ENCODE results near the gene GPRIN2.

The GPRIN2 gene

DNA sequence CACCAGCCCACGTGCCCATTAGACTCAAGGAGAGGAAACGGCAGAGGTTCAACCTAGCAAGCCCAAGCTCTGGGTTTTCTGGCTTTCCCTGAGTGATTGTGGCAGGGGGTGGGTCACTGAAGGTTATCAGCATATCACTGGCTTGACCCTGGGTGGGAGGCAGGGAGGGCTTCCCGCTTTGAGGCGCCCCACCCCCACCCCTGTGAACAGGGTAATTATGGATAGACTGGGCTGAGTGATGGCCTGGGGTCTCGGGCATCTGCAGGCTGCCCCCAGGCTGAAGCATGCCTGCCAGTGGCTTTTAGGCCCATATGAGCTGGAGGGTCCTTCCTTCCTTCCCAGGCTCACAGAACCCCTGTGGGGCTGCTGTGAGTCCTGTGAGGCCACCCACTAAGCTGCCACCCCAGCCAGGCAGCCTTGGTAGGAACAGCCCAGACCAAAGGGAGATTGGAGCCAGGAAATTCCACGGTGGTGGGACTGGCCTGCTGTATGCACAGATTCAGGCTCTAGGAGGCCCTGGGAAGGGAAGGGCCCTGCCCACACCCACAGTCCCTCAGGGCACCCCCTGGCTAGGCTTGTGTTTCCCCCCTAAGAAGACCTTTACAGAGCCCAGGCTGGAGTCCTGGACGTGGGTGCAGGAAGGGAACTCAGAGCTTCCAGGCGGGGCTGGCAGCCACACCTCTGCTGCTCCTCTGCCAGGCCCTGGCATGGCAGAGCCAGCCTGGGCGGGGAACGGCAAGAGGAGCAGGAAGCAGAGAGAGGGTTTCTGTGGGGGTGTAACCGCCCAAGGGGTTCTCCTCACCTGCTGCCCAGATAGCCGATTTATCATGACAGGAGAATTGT lies 33.1 kb downstream of the GPRIN2 start:
- TF ChIP-seq, protein P1, sequence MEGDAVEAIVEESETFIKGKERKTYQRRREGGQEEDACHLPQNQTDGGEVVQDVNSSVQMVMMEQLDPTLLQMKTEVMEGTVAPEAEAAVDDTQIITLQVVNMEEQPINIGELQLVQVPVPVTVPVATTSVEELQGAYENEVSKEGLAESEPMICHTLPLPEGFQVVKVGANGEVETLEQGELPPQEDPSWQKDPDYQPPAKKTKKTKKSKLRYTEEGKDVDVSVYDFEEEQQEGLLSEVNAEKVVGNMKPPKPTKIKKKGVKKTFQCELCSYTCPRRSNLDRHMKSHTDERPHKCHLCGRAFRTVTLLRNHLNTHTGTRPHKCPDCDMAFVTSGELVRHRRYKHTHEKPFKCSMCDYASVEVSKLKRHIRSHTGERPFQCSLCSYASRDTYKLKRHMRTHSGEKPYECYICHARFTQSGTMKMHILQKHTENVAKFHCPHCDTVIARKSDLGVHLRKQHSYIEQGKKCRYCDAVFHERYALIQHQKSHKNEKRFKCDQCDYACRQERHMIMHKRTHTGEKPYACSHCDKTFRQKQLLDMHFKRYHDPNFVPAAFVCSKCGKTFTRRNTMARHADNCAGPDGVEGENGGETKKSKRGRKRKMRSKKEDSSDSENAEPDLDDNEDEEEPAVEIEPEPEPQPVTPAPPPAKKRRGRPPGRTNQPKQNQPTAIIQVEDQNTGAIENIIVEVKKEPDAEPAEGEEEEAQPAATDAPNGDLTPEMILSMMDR (conservative IDR thresholded peaks at IDR 0.05; ENCODE audit: low read depth, low read length), result no peak
- no peak overlapping the region for H3K4me3 ChIP-seq (ENCODE audit: low read length)
- no peak for DNase-seq (ENCODE audit: low read depth)

DNA sequence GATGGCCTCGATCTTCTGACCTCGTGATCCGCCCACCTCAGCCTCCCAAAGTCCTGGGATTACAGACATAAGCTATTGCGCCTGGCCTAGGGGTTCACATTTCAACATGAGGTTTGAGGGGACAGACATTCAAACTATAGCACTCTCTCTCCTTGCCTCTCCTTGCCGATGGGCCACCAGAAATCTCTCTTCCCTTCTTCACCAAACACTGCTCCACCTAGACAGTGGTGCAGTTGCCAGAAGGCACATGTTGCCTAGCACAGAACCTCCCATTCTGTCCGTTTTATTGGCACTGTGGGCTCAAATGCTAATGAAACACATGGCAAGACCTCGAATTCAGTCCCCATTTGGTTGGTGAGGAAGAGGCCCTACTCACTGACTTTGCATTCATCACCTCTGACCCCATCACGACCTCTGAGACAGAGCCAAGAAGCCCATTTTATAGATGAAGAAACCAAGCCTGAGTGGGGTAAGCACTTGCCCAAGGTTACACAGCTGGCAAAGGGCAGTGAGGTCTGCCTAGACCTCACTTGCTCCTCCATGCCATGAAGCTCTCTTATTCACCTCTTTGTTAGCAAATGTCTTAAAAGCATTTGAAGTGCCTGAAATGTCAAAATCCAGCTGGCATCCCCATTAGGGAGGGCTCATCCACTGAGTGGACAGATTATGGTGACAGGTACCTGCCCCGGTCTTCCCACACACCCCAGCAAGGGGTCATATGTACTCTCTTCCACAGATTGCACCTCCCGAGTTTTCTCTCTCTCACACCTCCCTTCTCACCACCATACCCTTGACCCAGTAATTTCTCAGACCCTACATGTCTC lies 34.0 kb downstream of the GPRIN2 start:
- no peak for DNase-seq (ENCODE audit: low read depth)
- TF ChIP-seq, protein P1 (conservative IDR thresholded peaks at IDR 0.05; ENCODE audit: low read depth, low read length), result no peak
- H3K4me3 ChIP-seq (ENCODE audit: low read length), result no peak overlapping the region

DNA sequence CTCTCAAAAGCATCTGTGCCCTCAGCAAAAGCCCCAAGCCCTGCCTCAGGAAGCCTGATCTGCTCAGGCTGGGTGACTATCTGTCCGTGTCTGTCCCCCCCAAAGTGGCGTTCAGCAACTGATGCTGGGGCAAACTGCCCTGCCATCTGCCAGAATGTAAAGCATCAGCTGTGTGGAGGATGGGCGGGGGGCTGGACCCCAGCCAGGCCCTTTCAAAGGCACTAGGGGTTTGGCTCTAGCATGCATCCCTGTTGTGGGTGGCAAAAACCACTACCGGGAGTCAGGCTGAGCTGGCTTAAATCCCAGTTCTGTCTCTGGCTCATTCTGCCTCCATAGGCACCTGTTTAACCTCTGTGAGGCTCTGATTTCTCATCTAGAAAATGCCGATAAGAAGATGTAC lies 35.5 kb downstream of the GPRIN2 start:
- TF ChIP-seq, protein P1 (conservative IDR thresholded peaks at IDR 0.05; ENCODE audit: low read depth, low read length), result no peak
- no peak for DNase-seq (ENCODE audit: low read depth)

DNA sequence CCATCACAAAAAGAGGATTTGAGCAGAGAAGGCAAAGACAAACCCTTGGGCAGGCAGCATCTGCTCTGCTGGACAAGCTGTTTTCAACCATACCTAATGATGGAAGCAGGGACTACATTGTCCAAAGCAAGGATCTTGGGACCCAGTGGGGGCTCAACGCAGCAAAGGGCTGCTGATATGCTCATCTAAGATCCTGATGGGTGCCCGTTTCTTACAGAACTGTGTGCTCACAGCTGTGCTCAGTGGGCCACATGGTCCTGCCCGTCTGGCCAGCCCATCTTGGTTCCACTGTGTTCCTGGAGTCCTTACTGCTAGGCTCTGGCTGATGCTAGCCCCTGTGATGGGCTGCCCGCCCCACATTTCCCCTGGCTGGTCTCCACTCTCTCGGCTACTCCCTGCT lies 36.1 kb downstream of the GPRIN2 start:
- H3K4me3 ChIP-seq (ENCODE audit: low read length), result no peak overlapping the region
- DNase-seq (ENCODE audit: low read depth), result no peak
- TF ChIP-seq, protein P1 (conservative IDR thresholded peaks at IDR 0.05; ENCODE audit: low read depth, low read length), result no peak

More for the DNA sequence above, 35.5 kb downstream of the GPRIN2 start:
- no peak overlapping the region for H3K4me3 ChIP-seq (ENCODE audit: low read length)

DNA sequence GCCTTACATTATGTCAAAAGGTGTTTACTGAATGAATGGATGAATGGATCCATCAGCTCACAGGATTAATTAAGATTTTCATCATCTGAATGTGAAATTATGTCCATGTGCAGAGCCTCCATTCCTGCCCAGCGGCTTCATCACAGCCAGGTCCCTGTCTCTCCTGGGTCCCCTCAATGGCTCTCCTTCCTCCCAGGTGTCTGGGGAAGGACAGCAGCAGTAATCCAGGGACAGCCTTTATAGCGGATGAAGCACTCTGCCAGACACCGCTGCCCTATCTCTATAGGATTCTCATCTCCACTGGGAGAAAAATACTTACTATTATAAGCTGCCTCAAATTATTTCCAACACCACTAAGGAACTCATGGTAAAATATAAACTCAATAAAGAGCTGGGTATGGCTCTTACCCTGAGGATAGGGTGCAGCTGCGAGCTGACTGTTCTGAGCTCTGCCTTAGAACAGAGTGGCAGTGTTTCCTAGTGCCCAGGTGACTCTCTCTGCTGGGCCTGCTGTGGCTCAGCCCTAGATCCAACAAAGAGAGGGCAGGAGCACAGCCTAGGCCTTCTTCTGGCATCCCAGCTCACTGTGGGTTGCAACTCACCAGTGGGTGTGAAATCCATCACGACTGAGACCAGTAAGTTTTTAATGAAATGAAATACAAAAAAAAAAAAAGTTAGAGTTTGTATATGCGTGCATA lies 38.3 kb downstream of the GPRIN2 start:
- H3K4me3 ChIP-seq (ENCODE audit: low read length), result no peak overlapping the region
- no peak for DNase-seq (ENCODE audit: low read depth)
- TF ChIP-seq, protein P1 (conservative IDR thresholded peaks at IDR 0.05; ENCODE audit: low read depth, low read length), result no peak

DNA sequence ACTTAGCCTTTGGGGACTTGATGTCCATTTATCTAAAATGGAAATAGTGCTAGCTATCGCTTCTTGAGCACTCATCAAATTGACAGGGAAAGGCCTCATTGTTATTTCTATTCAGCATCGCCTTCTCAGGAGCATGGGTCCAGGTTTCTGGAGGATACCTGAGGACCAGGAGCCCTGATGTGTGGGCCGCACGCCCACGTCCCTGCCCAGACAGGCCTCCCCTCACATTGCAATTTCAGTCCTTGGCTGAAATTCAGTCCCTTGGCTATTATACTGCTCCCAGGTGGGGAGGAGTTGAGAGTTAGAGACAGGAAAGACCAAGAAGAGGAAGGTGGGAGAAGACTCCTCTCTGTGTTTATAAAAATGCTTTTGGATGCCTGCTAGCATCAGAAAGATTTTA lies 38.9 kb downstream of the GPRIN2 start:
- H3K4me3 ChIP-seq (ENCODE audit: low read length), result no peak overlapping the region
- no peak for DNase-seq (ENCODE audit: low read depth)
- TF ChIP-seq, protein P1 (conservative IDR thresholded peaks at IDR 0.05; ENCODE audit: low read depth, low read length), result no peak
